EH (cell line): ENCODE results near the gene FGD5.
"Not testable (repeated sequence)": the region's sequence is repeated elsewhere in the genome, so short reads cannot be mapped to it uniquely, and the experiment has no call there.

Experiments
- DNase-seq: peaks from one replicate; pipeline ENCODE4 v3.0.0-alpha.2; 2015; ENCODE audit warnings: low read depth

FGD5 gene

GRCh38 chr3:14876921-14877333, 58.2 kb downstream of the FGD5 start:
- peak; percentile 58 for DNase-seq

GRCh38 chr3:14877469-14877868, 58.7 kb downstream of the FGD5 start:
- DNase-seq = no peak

GRCh38 chr3:14879211-14879874, 60.6 kb downstream of the FGD5 start:
- DNase-seq = no peak

GRCh38 chr3:14880447-14881106, 61.8 kb downstream of the FGD5 start:
- no peak for DNase-seq

- no peak for DNase-seq
These were observed 64.5 kb downstream of the FGD5 start for GRCh38 chr3:14883226-14883625.

- DNase-seq = no peak
These were observed 65.9 kb downstream of the FGD5 start for GRCh38 chr3:14884665-14885064.

- no peak for DNase-seq
These were observed 66.5 kb downstream of the FGD5 start for GRCh38 chr3:14885307-14885706.

GRCh38 chr3:14886101-14886500, 67.3 kb downstream of the FGD5 start:
- DNase-seq = no peak

GRCh38 chr3:14889205-14889604, 70.4 kb downstream of the FGD5 start:
- no peak for DNase-seq

- DNase-seq = no peak
These were observed 71.2 kb downstream of the FGD5 start for GRCh38 chr3:14889943-14890342.

GRCh38 chr3:14890476-14890875, 71.7 kb downstream of the FGD5 start:
- no peak for DNase-seq

GRCh38 chr3:14891135-14892132, 72.7 kb downstream of the FGD5 start:
- DNase-seq = no peak

- DNase-seq = no peak
These were observed 73.5 kb downstream of the FGD5 start for GRCh38 chr3:14892226-14892625.

GRCh38 chr3:14894085-14894484, 75.3 kb downstream of the FGD5 start:
- DNase-seq = no peak

- no peak for DNase-seq
These were observed 78.5 kb downstream of the FGD5 start for GRCh38 chr3:14897266-14897665.

- no peak for DNase-seq
These were observed 80.2 kb downstream of the FGD5 start for GRCh38 chr3:14898929-14899328.

- no peak for DNase-seq
These were observed 81.3 kb downstream of the FGD5 start for GRCh38 chr3:14899993-14900618.

GRCh38 chr3:14900881-14901873, 82.4 kb downstream of the FGD5 start:
- no peak for DNase-seq

- no peak for DNase-seq
These were observed 84.0 kb downstream of the FGD5 start for GRCh38 chr3:14902719-14903118.

- DNase-seq = not testable (repeated sequence)
These were observed 84.7 kb downstream of the FGD5 start for GRCh38 chr3:14903501-14903900.
